K562 (cell line): ENCODE data around the gene LIN9. TPM values are rescaled to one million over a fixed set of nuclear protein-coding genes. Genes with fewer than 3 reads are reported as not detected.

Source experiments
- ATAC-seq: fragments of 200-7000 bp; cut with Tn5 transposase; 3 replicates; pipeline ENCODE4 v1.9.1; 2020; ENCODE audit warnings: moderate library complexity
- BruUV-seq: library from RNA; stranded (reverse); fragments of 400-500 nt; replicated peaks from 2 replicates; lab custom pipeline; 2021; lab: Mats Ljungman, UMichigan
- CTCF ChIA-PET: fragments of 300-600 bp; formaldehyde crosslinking; extraction: SDS; loops from one replicate; lab custom pipeline; 2021; ENCODE audit warnings: low intra/inter-chr PET ratio; lab: Yijun Ruan, JAX
- POLR2A ChIA-PET: fragments of 300-600, 350-650 bp; sonication (Branson Sonifier 250); formaldehyde crosslinking; extraction: SDS; loops from one replicate; lab custom pipeline; 2021; ENCODE audit warnings: antibody characterized with exemption, inconsistent platforms; lab: Yijun Ruan, JAX
- DNase-seq, 4 experiments: peaks; one replicate each; pipeline versions ENCODE4 v3.0.0 to v3.0.0-alpha.2; 2011 to 2018; ENCODE audit warnings: low spot score in 3 of 4, mixed read lengths in 3 of 4; ENCODE audit errors: extremely low read depth in 1 of 4
- FAIRE-seq: peaks from 2 replicates; lab custom pipeline; 2011; peaks lifted over from hg19 to GRCh38; lab: Jason Lieb, UNC
- H2AFZ ChIP-seq: 2 replicates; pipeline ENCODE4 v1.6.0; 2011; ENCODE audit warnings: low read depth, low read length, control low read depth, inconsistent platforms
- H3K27ac ChIP-seq: fragments of 200-600 bp; 3 replicates; pipeline ENCODE4 v1.8.0; 2011; ENCODE audit warnings: low read depth, mild to moderate bottlenecking, control low read depth, inconsistent platforms, low read length, moderate library complexity, mixed read lengths; ENCODE audit errors: extremely low read depth
- H3K27me3 ChIP-seq, 2 experiments: fragments of 300-600 bp in 1 of 2; 2 replicates in 1 of 2; 3 replicates in 1 of 2; pipeline versions ENCODE4 v1.6.0 to v1.8.0; 2011; ENCODE audit warnings: inconsistent platforms in 2 of 2, low read length in 2 of 2, mild to moderate bottlenecking in 1 of 2, mixed read lengths in 1 of 2, moderate library complexity in 1 of 2; ENCODE audit not compliant: control insufficient read depth in 2 of 2, insufficient read depth in 2 of 2
- H3K36me3 ChIP-seq: fragments of 300-600 bp; 3 replicates; pipeline ENCODE4 v1.8.0; 2011; ENCODE audit warnings: mild to moderate bottlenecking, low read length, inconsistent platforms; ENCODE audit not compliant: control insufficient read depth, insufficient read depth
- H3K4me1 ChIP-seq, 2 experiments: fragments of 200-600 bp in 1 of 2; replicated peaks in 1 of 2; 2 replicates in 1 of 2; 3 replicates in 1 of 2; pipeline versions ENCODE4 v1.5.1 to v1.8.0; 2011; ENCODE audit warnings: inconsistent platforms in 2 of 2, low read length in 2 of 2, mild to moderate bottlenecking in 1 of 2, mixed read lengths in 1 of 2, moderate library complexity in 1 of 2; ENCODE audit not compliant: control insufficient read depth in 2 of 2, insufficient read depth in 2 of 2
- H3K4me2 ChIP-seq: 2 replicates; pipeline ENCODE4 v1.6.1; 2011; ENCODE audit warnings: low read length, control low read depth, inconsistent platforms, mixed read lengths; ENCODE audit not compliant: insufficient read depth
- H3K4me3 ChIP-seq: fragments of 200-600 bp; sonication (generic), shearing (Covaris generic); 2 replicates; pipeline ENCODE4 v1.5.1; 2016; ENCODE audit warnings: control low read depth, inconsistent platforms
- H3K79me2 ChIP-seq: fragments of 200-600 bp; 3 replicates; pipeline ENCODE4 v1.8.0; 2011; ENCODE audit warnings: low read length, inconsistent platforms; ENCODE audit not compliant: control insufficient read depth, insufficient read depth
- H3K9ac ChIP-seq, 2 experiments: 2 replicates each; pipeline versions ENCODE4 v1.6.0 to v1.6.1; 2011; ENCODE audit warnings: low read depth in 2 of 2, low read length in 2 of 2, control low read depth in 1 of 2, inconsistent platforms in 1 of 2, mild to moderate bottlenecking in 1 of 2, mixed read lengths in 1 of 2; ENCODE audit not compliant: insufficient read depth in 1 of 2
- H3K9me1 ChIP-seq: one replicate; pipeline ENCODE4 v1.6.0; 2011; ENCODE audit warnings: inconsistent platforms, mild to moderate bottlenecking, low read length, moderate library complexity; ENCODE audit not compliant: control insufficient read depth, insufficient read depth
- H3K9me3 ChIP-seq: replicated peaks from 2 replicates; pipeline ENCODE4 v1.5.1; 2011; ENCODE audit warnings: low read depth, low read length, inconsistent platforms; ENCODE audit not compliant: control insufficient read depth, insufficient read depth
- H4K20me1 ChIP-seq: replicated peaks from 2 replicates; pipeline ENCODE4 v1.6.1; 2011; ENCODE audit warnings: low read length, inconsistent platforms, mixed read lengths; ENCODE audit not compliant: control insufficient read depth, insufficient read depth
- ASH1L ChIP-seq: fragments of 450-650 bp; IDR thresholded peaks from 2 replicates; pipeline ENCODE4 v1.6.1; 2018; ENCODE audit warnings: borderline replicate concordance, mild to moderate bottlenecking, low read depth; ENCODE audit not compliant: partially characterized antibody
- CBX2 ChIP-seq: fragments of 200-600 bp; sonication (generic); IDR thresholded peaks from one replicate; pipeline ENCODE4 v1.6.1; 2012; ENCODE audit warnings: mild to moderate bottlenecking, low read length, inconsistent platforms; ENCODE audit not compliant: insufficient read depth, poor library complexity, severe bottlenecking
- GABPB2 ChIP-seq: fragments of 250-450 bp; sonication (Bioruptor Pico); conservative IDR thresholded peaks from 2 replicates; pipeline ENCODE4 v1.5.1; 2021; ENCODE audit warnings: mild to moderate bottlenecking
- JUNB ChIP-seq: fragments of 450-650 bp; formaldehyde crosslinking; conservative IDR thresholded peaks from 2 replicates; pipeline ENCODE4 v1.4.0; 2020; ENCODE audit warnings: mild to moderate bottlenecking
- MECOM ChIP-seq: fragments of 250-450 bp; sonication (Bioruptor Pico); IDR thresholded peaks from 2 replicates; pipeline ENCODE4 v1.8.0; 2022; ENCODE audit warnings: inconsistent platforms
- MTA3 ChIP-seq: fragments of 450-650 bp; formaldehyde crosslinking; IDR thresholded peaks from 2 replicates; pipeline ENCODE4 v1.6.1; 2017; ENCODE audit warnings: mild to moderate bottlenecking, borderline replicate concordance
- MYC ChIP-seq, 2 experiments: fragments of 250-450 bp in 1 of 2; sonication (Bioruptor Pico) in 1 of 2; IDR thresholded peaks; 2 replicates each; pipeline versions ENCODE4 v1.5.1 to v1.6.1; 2012 to 2021; ENCODE audit warnings: low read depth in 2 of 2, borderline replicate concordance in 1 of 2, improper control_type of control experiment in 1 of 2, low read length in 1 of 2, mild to moderate bottlenecking in 1 of 2, moderate library complexity in 1 of 2
- SAFB2 ChIP-seq: fragments of 200-400 bp; formaldehyde crosslinking; IDR thresholded peaks from 2 replicates; pipeline ENCODE4 v1.6.1; 2018; ENCODE audit warnings: borderline replicate concordance, low read length, low read depth, moderate library complexity; ENCODE audit not compliant: severe bottlenecking
- TOE1 ChIP-seq, 2 experiments: fragments of 450-650 bp in 1 of 2; sonication (generic) in 1 of 2; formaldehyde crosslinking in 1 of 2; IDR thresholded peaks; 2 replicates each; pipeline versions ENCODE4 v1.7.1 to v1.8.0; 2016 to 2022; ENCODE audit warnings: borderline replicate concordance in 2 of 2, mild to moderate bottlenecking in 2 of 2, antibody characterized with exemption in 1 of 2, inconsistent platforms in 1 of 2, low read depth in 1 of 2, missing genetic modification reagents in 1 of 2, moderate library complexity in 1 of 2
- ZNF507 ChIP-seq: conservative IDR thresholded peaks from 2 replicates; pipeline ENCODE4 v1.6.1; 2017; ENCODE audit warnings: missing genetic modification characterization, missing compliant biosample characterization
- WGBS: fragments of 100-300 bp; shearing (Covaris generic); methylation state at CpG from one replicate; pipeline ENCODE4 v1.1.6; 2016; ENCODE audit warnings: low coverage, mixed read lengths; ENCODE audit not compliant: insufficient coverage; ENCODE audit errors: missing lambda C conversion rate; 5-methylcytosine and 5-hydroxymethylcytosine counted together
- in situ Hi-C: fragments of 300-500 bp; cut with MboI; formaldehyde crosslinking; loops from 4 replicates; pipeline ENCODE4 v1.15.0; 2018; ENCODE audit warnings: inconsistent platforms, mixed read lengths
- intact Hi-C: fragments of 100-400 bp; cut with micrococcal nuclease; formaldehyde crosslinking; loops from 2 replicates; pipeline ENCODE4 v1.14.2; 2022
- polyA plus RNA-seq, 8 experiments: library from polyadenylated mRNA; depleted of rRNA in 4 of 8; stranded (reverse) in 5 of 8; unstranded in 3 of 8; fragments of >200 nt; fragmentation: Nextera tagmentation in 2 of 8; fragmentation: Illumina TruSeq in 1 of 8; extraction: Ambion mirVana in 2 of 8; extraction: Trizol in 1 of 8; gene quantifications; 2 replicates each; pipeline versions ENCODE4 v1.2.1 to v1.2.3, GENCODE V29; 2011 to 2014; ENCODE audit warnings: inconsistent platforms in 1 of 8, missing spikeins in 1 of 8
- total RNA-seq, 7 experiments: library from RNA; depleted of rRNA in 6 of 7; stranded (reverse); fragments of >200 nt in 6 of 7; fragmentation: Illumina TruSeq in 2 of 7; extraction: Trizol in 2 of 7; gene quantifications; 2 replicates each; pipeline versions ENCODE4 v1.2.1 to v1.2.3, GENCODE V29; 2011 to 2021; ENCODE audit warnings: low replicate concordance in 1 of 7
- TF ChIP-seq, protein P1 (sequence below): fragments of 450-650 bp; formaldehyde crosslinking; IDR thresholded peaks from 2 replicates; pipeline ENCODE4 v1.4.0; 2022; ENCODE audit warnings: mild to moderate bottlenecking, moderate library complexity
- TF ChIP-seq, protein P2 (sequence below): sonication (generic); formaldehyde crosslinking; IDR thresholded peaks from 2 replicates; pipeline ENCODE4 v1.8.0; 2023; ENCODE audit warnings: mild to moderate bottlenecking, missing genetic modification reagents
- TF ChIP-seq, protein P3 (sequence below): fragments of 450-650 bp; formaldehyde crosslinking; IDR thresholded peaks from 2 replicates; pipeline ENCODE4 v1.4.0; 2022; ENCODE audit warnings: missing genetic modification characterization

Gene LIN9
- total and polyA plus RNA-seq, 9 of the 15 experiments (the other 6 are each of a cell fraction or from before 2014, with no cell fraction given) = 18.8 to 33.0 (median 25.5) TPM

DNA sequence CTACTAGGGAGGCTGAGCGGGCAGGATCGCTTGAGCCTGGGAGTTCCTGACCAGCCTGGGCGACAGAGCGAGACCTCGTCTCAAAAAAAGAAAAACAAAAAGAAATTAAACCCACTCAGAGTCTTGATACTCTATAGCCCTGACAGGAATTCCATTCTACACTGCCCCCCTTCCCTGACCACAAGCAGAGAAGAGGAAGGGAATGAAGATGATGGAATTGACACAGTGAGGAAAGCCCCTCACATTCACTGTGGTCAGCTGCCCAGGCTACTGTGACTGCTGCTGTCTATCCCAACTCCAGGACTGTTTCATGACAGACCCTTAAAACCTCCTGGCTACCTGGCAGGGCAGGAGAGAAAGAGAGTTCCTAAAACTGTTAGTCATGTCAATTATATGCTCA, 12.1 kb downstream of the LIN9 start:
- H4K20me1 ChIP-seq = 0 out of 2 replicates have a peak, but pooled peaks cover 3% of the 10 kb centered on the region
- POLR2A ChIA-PET = interaction anchor here (0.6 to 4.2 kb wide), 3 partner anchors 10 to 13 kb away, joined by 4 to 22 read pairs (median 12); partner anchors contain the start of gene LIN9
- BruUV-seq = no TSS peak

DNA sequence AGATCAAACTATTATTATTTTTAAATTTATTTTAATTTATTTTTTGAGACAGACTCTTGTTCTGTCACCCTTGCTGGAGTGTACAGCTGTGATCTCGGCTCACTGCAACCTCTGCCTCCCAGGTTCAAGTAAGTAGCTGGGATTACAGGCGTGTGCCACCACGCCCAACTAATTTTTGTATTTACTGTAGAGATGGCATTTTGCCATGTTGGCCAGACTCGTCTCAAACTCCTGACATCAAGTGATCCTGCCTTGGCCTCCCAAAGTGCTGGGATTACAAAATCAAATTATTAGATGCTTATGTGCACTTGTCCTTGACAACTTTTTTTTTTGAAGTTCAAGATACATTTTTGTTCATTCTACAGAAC, 15.4 kb downstream of the LIN9 start:
- in situ Hi-C loops = no loop called here
- H3K27me3 ChIP-seq = no peaks in the 10 kb centered on the region
- peaks cover 62% of the 10 kb centered on the region for H3K36me3 ChIP-seq
- BruUV-seq = no TSS peak
- H3K4me3 ChIP-seq = no peak overlapping the region
- H3K79me2 ChIP-seq = peaks cover 3% of the 10 kb centered on the region; the same call in 1 of the 3 replicates
- CTCF ChIA-PET = no interaction called here
- H3K27ac ChIP-seq = no peak overlapping the region
- H2AFZ ChIP-seq = no peak overlapping the region
- no peak overlapping the region for H3K4me2 ChIP-seq
- no peak overlapping the region for H3K9ac ChIP-seq
- no peak for FAIRE-seq
- no peaks in the 10 kb centered on the region for H3K4me1 ChIP-seq
- no peak for DNase-seq
- 92% methylated on average over 4 of the region's 4 CpGs for WGBS
- POLR2A ChIA-PET = interaction anchor here (1.1 to 2.0 kb wide), 5 partner anchors 9 to 84 kb away, joined by 3 to 18 read pairs (median 5); partner anchors contain the start of gene LIN9
- intact Hi-C loops = no loop called here
- H3K9me3 ChIP-seq = no peaks in the 10 kb centered on the region
- no peaks in the 10 kb centered on the region for H4K20me1 ChIP-seq
- no peaks in the 10 kb centered on the region for H3K9me1 ChIP-seq
- no peak; the same call in 2 of the 3 replicates for ATAC-seq
- no peak for TF ChIP-seq SAFB2
- TF ChIP-seq, protein P1, sequence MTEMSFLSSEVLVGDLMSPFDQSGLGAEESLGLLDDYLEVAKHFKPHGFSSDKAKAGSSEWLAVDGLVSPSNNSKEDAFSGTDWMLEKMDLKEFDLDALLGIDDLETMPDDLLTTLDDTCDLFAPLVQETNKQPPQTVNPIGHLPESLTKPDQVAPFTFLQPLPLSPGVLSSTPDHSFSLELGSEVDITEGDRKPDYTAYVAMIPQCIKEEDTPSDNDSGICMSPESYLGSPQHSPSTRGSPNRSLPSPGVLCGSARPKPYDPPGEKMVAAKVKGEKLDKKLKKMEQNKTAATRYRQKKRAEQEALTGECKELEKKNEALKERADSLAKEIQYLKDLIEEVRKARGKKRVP (CRISPR knock-in tag) = no peak
- TF ChIP-seq MTA3 = no peak
- no peak for TF ChIP-seq JUNB (CRISPR knock-in tag)
- TF ChIP-seq MECOM = no peak
- TF ChIP-seq, protein P2, sequence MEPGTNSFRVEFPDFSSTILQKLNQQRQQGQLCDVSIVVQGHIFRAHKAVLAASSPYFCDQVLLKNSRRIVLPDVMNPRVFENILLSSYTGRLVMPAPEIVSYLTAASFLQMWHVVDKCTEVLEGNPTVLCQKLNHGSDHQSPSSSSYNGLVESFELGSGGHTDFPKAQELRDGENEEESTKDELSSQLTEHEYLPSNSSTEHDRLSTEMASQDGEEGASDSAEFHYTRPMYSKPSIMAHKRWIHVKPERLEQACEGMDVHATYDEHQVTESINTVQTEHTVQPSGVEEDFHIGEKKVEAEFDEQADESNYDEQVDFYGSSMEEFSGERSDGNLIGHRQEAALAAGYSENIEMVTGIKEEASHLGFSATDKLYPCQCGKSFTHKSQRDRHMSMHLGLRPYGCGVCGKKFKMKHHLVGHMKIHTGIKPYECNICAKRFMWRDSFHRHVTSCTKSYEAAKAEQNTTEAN (CRISPR knock-in tag) = no peak
- no peak for TF ChIP-seq CBX2
- TF ChIP-seq ASH1L = no peak

More for the DNA sequence above, 12.1 kb downstream of the LIN9 start:
- Histone ChIP-seq H3K27me3 (no peaks in the 10 kb centered on the region), H2AFZ (no peak overlapping the region), H3K4me2 (no peak overlapping the region), H3K9ac (no peak overlapping the region), H3K4me3 (no peak overlapping the region), H3K9me3 (no peaks in the 10 kb centered on the region), H3K4me1 (no peaks in the 10 kb centered on the region), H3K79me2 (peaks cover 17% of the 10 kb centered on the region), H3K27ac (no peak overlapping the region), H3K9me1 (no peaks in the 10 kb centered on the region), H3K36me3 (peaks cover 76% of the 10 kb centered on the region)
- intact Hi-C loops (no loop called here), in situ Hi-C loops (no loop called here)
- CTCF ChIA-PET = no interaction called here
- WGBS = 97% methylated on average over 5 of the region's 5 CpGs
- no peak for FAIRE-seq
- TF ChIP-seq ZNF507 (tag) = no peak
- TF ChIP-seq TOE1 (IDR thresholded peaks at IDR 0.05; ENCODE audit: borderline replicate concordance) = no peak
- no peak for TF ChIP-seq TOE1 (CRISPR knock-in tag; IDR thresholded peaks at IDR 0.05; ENCODE audit: borderline replicate concordance, low read depth)
- TF ChIP-seq, protein P3, sequence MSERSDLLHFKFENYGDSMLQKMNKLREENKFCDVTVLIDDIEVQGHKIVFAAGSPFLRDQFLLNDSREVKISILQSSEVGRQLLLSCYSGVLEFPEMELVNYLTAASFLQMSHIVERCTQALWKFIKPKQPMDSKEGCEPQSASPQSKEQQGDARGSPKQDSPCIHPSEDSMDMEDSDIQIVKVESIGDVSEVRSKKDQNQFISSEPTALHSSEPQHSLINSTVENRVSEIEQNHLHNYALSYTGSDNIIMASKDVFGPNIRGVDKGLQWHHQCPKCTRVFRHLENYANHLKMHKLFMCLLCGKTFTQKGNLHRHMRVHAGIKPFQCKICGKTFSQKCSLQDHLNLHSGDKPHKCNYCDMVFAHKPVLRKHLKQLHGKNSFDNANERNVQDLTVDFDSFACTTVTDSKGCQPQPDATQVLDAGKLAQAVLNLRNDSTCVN = no peak
- no peak for TF ChIP-seq GABPB2 (CRISPR knock-in tag)
- TF ChIP-seq MYC (IDR thresholded peaks at IDR 0.05; ENCODE audit: low read depth, low read length) = no peak
- TF ChIP-seq MYC (CRISPR knock-in tag; IDR thresholded peaks at IDR 0.05; ENCODE audit: borderline replicate concordance, low read depth) = no peak
- ATAC-seq = no peak
- no peak for DNase-seq
